ENCODE results near the gene TRIM61. TPM values are rescaled to one million over a fixed set of nuclear protein-coding genes. Genes with fewer than 3 reads are reported as not detected.
A peak's percentile ranks its signal among the peaks of the same experiment; 100 is the strongest.
"Not testable (repeated sequence)": the region's sequence is repeated elsewhere in the genome, so short reads cannot be mapped to it uniquely, and the experiment has no call there.

The TRIM61 gene
- total and polyA plus RNA-seq, 2 donors (not counting 1 experiment from before 2014, with no cell fraction given) = 2.5 to 4.5 TPM

DNA sequence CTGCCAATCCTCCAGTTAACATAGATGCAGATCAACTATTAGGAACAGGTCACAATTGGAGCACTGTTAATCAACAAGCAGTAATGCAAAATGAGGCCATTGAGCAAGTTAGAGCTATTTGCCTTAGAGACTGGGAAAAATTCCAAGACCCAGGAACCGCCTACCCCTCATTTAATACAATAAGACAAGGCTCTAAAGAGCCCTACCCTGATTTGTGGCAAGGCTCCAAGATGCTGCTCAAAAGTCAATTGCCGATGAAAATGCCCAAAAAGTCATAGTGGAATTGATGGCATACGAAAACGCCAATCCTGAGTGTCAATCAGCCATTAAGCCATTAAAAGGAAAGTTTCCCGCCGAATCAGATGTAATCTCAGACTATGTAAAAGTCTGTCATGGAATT lies 20.5 kb upstream of the TRIM61 start:
- no peak overlapping the region for H3K4me2 ChIP-seq (ENCODE audit: extremely low read depth, insufficient read depth, low read length)
- no peaks in the 10 kb centered on the region for H3K27me3 ChIP-seq (ENCODE audit: control insufficient read depth, insufficient read depth, low read length)
- H2AFZ ChIP-seq (ENCODE audit: low read length) = no peak overlapping the region
- no peaks in the 10 kb centered on the region for H3K79me2 ChIP-seq (ENCODE audit: control insufficient read depth, insufficient read depth, low read length)
- DNase-seq (ENCODE audit: low read depth in 2 of 2) = no peak
- H3K4me3 ChIP-seq (replicated peaks in 1 of 4; ENCODE audit: control extremely low read depth in 1 of 4, insufficient read depth in 1 of 4, low read depth in 3 of 4, low read length in 4 of 4) = no peak overlapping the region
- H3K27ac ChIP-seq (ENCODE audit: insufficient read depth, low read length) = no peak overlapping the region
- no peak overlapping the region for H3K9ac ChIP-seq (ENCODE audit: insufficient read depth, low read length)
- H3K9me3 ChIP-seq (ENCODE audit: control insufficient read depth, insufficient read depth, low read depth, low read length) = no peaks in the 10 kb centered on the region
- H4K20me1 ChIP-seq (ENCODE audit: control insufficient read depth, extremely low read depth, insufficient read depth, low read length) = no peaks in the 10 kb centered on the region
- no peaks in the 10 kb centered on the region for H3K36me3 ChIP-seq (ENCODE audit: control insufficient read depth, insufficient read depth, low read length)
- no peaks in the 10 kb centered on the region for H3K4me1 ChIP-seq (ENCODE audit: control insufficient read depth, extremely low read depth, insufficient read depth, low read length)
- TF ChIP-seq, protein P1, sequence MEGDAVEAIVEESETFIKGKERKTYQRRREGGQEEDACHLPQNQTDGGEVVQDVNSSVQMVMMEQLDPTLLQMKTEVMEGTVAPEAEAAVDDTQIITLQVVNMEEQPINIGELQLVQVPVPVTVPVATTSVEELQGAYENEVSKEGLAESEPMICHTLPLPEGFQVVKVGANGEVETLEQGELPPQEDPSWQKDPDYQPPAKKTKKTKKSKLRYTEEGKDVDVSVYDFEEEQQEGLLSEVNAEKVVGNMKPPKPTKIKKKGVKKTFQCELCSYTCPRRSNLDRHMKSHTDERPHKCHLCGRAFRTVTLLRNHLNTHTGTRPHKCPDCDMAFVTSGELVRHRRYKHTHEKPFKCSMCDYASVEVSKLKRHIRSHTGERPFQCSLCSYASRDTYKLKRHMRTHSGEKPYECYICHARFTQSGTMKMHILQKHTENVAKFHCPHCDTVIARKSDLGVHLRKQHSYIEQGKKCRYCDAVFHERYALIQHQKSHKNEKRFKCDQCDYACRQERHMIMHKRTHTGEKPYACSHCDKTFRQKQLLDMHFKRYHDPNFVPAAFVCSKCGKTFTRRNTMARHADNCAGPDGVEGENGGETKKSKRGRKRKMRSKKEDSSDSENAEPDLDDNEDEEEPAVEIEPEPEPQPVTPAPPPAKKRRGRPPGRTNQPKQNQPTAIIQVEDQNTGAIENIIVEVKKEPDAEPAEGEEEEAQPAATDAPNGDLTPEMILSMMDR (conservative IDR thresholded peaks at IDR 0.05 in 1 of 2, IDR thresholded peaks at IDR 0.05 in 1 of 2; ENCODE audit: low read depth in 1 of 2, low read length in 2 of 2) = no peak
- no peak for TF ChIP-seq EZH2 (IDR thresholded peaks at IDR 0.05; ENCODE audit: low read length, missing control alignments)

DNA sequence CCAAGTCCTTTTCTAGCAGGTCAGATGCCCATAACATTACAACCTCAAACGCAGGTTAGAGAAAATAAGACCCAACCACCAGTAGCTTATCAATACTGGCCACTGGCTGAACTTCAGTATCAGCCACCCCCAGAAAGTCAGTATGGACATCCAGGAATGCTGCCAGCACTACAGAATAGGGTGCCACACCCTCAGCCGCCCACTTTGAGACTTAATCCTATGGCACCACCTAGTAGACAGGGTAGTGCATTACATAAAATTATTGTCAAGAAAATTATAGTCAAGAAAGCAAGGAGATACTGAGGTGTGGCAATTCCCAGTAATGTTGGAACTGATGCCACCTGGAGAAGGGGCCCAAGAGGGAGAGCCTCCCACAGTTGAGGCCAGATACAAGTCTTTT lies 19.9 kb upstream of the TRIM61 start:
- Histone ChIP-seq H3K79me2 (ENCODE audit: control insufficient read depth, insufficient read depth, low read length) (no peaks in the 10 kb centered on the region), H3K9ac (ENCODE audit: insufficient read depth, low read length) (no peak overlapping the region), H3K27me3 (ENCODE audit: control insufficient read depth, insufficient read depth, low read length) (no peaks in the 10 kb centered on the region), H3K36me3 (ENCODE audit: control insufficient read depth, insufficient read depth, low read length) (no peaks in the 10 kb centered on the region), H3K4me1 (ENCODE audit: control insufficient read depth, extremely low read depth, insufficient read depth, low read length) (no peaks in the 10 kb centered on the region), H3K27ac (ENCODE audit: insufficient read depth, low read length) (no peak overlapping the region), H2AFZ (ENCODE audit: low read length) (no peak overlapping the region), H4K20me1 (ENCODE audit: control insufficient read depth, extremely low read depth, insufficient read depth, low read length) (no peaks in the 10 kb centered on the region), H3K4me2 (ENCODE audit: extremely low read depth, insufficient read depth, low read length) (no peak overlapping the region), H3K4me3 (replicated peaks in 1 of 4; ENCODE audit: control extremely low read depth in 1 of 4, insufficient read depth in 1 of 4, low read depth in 3 of 4, low read length in 4 of 4) (no peak overlapping the region), H3K9me3 (ENCODE audit: control insufficient read depth, insufficient read depth, low read depth, low read length) (no peaks in the 10 kb centered on the region)
- peak in 1 of 2 donors; percentile 4 for DNase-seq (ENCODE audit: low read depth in 2 of 2)
- no peak for TF ChIP-seq EZH2 (IDR thresholded peaks at IDR 0.05; ENCODE audit: low read length, missing control alignments)
- TF ChIP-seq, protein P1 (conservative IDR thresholded peaks at IDR 0.05 in 1 of 2, IDR thresholded peaks at IDR 0.05 in 1 of 2; ENCODE audit: low read depth in 1 of 2, low read length in 2 of 2) = no peak

DNA sequence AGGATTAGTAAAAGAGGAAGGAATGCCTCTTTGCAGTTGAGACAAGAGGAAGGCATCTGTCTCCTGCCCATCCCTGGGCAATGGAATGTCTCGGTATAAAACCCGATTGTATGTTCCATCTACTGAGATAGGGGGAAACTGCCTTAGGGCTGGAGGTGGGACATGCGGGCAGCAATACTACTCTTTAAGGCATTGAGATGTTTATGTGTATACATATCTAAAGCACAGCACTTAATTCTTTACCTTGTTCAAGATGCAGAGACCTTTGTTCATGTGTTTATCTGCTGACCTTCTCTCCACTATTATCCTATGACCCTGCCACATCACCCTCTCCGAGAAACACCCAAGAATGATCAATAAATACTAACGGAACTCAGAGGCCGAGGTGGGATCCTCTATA lies 18.7 kb upstream of the TRIM61 start:
- not testable (repeated sequence) for H2AFZ ChIP-seq (ENCODE audit: low read length); DNase-seq (ENCODE audit: low read depth in 2 of 2); H4K20me1 ChIP-seq (ENCODE audit: control insufficient read depth, extremely low read depth, insufficient read depth, low read length); H3K9me3 ChIP-seq (ENCODE audit: control insufficient read depth, insufficient read depth, low read depth, low read length); H3K4me3 ChIP-seq (replicated peaks in 1 of 4; ENCODE audit: control extremely low read depth in 1 of 4, insufficient read depth in 1 of 4, low read depth in 3 of 4, low read length in 4 of 4); H3K27ac ChIP-seq (ENCODE audit: insufficient read depth, low read length); H3K27me3 ChIP-seq (ENCODE audit: control insufficient read depth, insufficient read depth, low read length); H3K36me3 ChIP-seq (ENCODE audit: control insufficient read depth, insufficient read depth, low read length); H3K4me1 ChIP-seq (ENCODE audit: control insufficient read depth, extremely low read depth, insufficient read depth, low read length); H3K9ac ChIP-seq (ENCODE audit: insufficient read depth, low read length); H3K79me2 ChIP-seq (ENCODE audit: control insufficient read depth, insufficient read depth, low read length); H3K4me2 ChIP-seq (ENCODE audit: extremely low read depth, insufficient read depth, low read length)

DNA sequence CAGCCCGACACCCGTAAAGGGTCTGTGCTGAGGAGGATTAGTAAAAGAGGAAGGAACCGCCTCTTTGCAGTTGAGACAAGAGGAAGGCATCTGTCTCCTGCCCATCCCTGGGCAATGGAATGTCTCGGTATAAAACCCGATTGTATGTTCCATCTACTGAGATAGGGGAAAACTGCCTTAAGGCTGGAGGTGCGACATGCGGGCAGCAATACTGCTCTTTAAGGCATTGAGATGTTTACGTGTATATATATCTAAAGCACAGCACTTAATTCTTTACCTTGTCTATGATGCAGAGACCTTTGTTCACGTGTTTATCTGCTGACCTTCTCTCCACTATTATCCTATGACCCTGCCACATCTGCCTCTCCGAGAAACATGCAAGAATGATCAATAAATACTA lies 13.3 kb upstream of the TRIM61 start:
- H3K79me2 ChIP-seq (ENCODE audit: control insufficient read depth, insufficient read depth, low read length) = not testable (repeated sequence)

More for the DNA sequence above, 13.3 kb upstream of the TRIM61 start:
- not testable (repeated sequence) for H3K4me3 ChIP-seq (replicated peaks in 1 of 4; ENCODE audit: control extremely low read depth in 1 of 4, insufficient read depth in 1 of 4, low read depth in 3 of 4, low read length in 4 of 4); H4K20me1 ChIP-seq (ENCODE audit: control insufficient read depth, extremely low read depth, insufficient read depth, low read length); H3K9ac ChIP-seq (ENCODE audit: insufficient read depth, low read length); H2AFZ ChIP-seq (ENCODE audit: low read length); DNase-seq (ENCODE audit: low read depth in 2 of 2); H3K4me2 ChIP-seq (ENCODE audit: extremely low read depth, insufficient read depth, low read length); H3K27me3 ChIP-seq (ENCODE audit: control insufficient read depth, insufficient read depth, low read length); H3K27ac ChIP-seq (ENCODE audit: insufficient read depth, low read length); H3K9me3 ChIP-seq (ENCODE audit: control insufficient read depth, insufficient read depth, low read depth, low read length); H3K4me1 ChIP-seq (ENCODE audit: control insufficient read depth, extremely low read depth, insufficient read depth, low read length); H3K36me3 ChIP-seq (ENCODE audit: control insufficient read depth, insufficient read depth, low read length)
